ENCODE results near the gene RAI14.
"Not testable (repeated sequence)": the region's sequence is repeated elsewhere in the genome, so short reads cannot be mapped to it uniquely, and the experiment has no call there.

RAI14 gene

DNA sequence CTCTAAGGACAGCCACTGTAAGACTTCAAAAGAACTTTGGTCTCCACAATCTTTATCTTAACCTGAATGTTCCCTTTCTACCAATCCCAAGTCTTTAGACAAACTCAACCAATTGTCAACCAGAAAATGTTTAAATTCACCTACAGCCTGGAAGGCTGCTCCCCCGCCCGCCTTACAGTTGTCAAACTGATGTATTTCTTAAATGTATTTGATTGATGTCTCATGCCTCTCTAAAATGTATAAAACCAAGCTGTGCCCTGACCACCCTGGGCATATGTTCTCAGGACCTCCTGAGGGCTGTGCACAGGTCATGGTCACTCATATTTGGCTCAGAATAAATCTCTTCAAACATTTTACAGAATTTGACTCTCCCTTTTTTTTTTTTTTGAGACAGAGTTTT is 45.3 kb downstream of the RAI14 start:
- not testable (repeated sequence) for DNase-seq

- no peak for DNase-seq
These were observed 47.9 kb downstream of the RAI14 start for GRCh38 chr5:34703767-34704713.

DNA sequence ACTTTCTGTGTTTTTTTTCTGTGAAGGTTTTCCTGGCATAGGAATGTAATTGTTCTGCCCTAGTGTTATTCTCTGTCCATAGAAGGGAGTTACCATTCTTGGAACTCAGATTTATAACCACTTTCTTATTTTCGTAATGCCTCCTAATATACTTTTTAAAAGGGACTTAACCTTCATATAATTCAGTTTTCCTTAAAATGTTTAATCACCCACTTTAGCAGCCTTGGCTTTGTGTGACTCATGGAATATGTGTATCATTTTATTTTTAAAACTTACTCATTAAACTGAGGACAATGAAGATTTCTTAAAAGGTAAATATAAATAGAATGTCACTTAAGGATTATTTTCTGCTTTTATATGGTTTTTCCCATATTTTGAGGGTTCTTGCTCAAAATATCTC is 50.0 kb downstream of the RAI14 start:
- no peak for DNase-seq

DNA sequence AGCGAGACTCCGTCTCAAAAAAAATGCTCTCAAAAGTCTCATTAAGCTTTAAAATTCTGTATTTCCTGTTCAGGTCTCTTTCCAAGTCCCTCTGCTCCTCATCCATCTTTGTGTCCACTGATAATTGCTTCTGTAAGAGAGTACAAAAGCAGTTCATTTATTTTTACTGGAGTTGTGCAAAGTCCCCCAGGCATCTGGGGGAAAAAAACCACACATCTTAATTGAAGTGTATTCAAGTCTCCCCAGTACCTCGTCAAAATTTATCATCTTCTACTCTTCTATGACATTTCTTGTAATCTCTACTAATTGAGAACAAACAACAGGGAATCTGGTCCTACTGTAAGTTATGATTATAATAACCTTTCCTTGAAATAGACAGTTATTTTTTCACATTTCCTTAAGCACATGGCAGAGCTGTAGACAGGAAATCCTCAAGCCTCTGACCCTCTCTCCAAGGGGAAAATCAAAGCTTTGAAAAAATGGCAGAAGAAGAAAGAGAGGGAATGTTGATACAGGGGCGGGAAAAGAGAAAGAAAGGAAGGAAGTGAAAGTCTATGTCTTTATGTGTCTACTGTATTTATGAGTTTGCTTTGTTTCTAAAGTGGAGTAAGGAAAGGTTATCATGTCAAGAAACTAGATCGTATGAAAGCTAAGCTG is 51.5 kb downstream of the RAI14 start:
- DNase-seq = no peak

- DNase-seq = no peak
These were observed 52.6 kb downstream of the RAI14 start for GRCh38 chr5:34708777-34709176.

DNA sequence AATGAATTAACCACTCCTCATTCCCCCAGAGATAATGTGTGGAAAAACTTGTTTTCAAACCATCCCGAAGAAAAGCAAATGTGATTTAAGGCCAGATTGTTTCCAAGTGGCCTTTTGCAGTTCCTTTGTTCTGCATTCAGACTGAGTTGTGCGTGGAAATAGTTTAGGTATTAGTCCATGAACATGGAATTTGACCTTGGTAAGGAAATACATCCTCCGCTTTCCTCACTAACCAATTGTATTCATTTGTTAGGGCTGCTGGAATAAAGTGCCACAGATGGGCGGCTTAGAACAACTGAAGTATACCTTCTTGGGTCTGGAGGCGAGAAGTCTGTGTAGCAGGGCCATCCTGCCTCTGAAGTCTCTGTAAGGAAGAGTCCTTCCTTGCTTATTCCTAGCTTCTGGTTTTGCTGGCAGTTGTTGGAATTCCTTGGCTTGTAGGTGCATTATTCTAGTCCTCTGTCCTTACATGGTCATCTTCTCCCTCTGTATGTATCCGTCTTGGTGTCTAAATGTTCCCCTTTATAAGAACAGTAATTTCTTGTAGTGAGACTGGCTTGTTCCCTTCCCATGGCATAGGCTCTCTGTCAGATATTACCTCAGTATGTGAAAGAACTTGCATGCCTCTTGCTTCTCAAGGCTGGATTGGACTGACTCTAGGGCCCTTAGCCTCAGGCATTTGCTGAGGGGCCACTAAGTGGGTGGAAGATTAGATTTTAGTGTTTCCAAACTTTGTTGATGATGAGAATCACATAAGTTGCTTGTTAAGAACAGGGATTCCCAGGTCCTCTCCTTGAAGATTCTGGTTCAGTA is 53.9 kb downstream of the RAI14 start:
- DNase-seq = no peak

DNA sequence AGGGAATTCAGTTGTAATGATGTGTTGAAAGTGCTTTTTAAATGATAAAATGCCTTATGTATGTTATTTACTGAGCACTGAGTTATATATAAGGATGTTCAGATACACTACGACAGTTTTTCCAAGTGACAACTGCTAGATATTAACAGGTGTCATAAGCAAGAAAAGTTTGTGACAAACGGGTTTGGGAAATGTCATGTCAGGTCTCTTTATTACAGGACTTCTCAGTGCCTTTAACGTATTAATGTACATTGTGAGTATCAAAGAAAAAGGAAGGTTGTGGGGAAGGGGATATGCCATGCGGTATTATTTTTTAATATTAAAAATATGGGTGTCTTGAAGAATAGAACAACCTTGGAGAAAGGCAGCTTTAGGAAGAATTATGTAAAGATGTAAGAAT is 56.4 kb downstream of the RAI14 start:
- no peak for DNase-seq

DNA sequence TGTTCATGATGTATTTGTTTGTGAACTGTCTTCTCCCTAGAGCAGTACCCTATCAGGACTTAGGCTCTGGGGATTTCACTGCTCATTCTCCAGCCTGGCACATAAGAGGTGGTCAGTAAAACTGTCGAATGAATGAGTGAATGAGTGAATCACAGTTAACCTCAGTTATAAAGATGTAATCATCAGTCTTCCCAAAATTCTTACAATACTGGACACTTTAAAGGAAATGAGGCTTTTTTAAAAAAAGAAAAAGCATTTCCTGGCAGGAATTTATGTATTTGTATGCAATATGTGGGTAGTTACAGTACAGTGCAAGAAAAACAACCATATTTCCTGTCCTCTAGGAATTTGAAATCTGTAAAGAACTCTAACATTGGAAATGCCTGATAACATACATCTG is 59.6 kb downstream of the RAI14 start:
- DNase-seq = no peak

DNA sequence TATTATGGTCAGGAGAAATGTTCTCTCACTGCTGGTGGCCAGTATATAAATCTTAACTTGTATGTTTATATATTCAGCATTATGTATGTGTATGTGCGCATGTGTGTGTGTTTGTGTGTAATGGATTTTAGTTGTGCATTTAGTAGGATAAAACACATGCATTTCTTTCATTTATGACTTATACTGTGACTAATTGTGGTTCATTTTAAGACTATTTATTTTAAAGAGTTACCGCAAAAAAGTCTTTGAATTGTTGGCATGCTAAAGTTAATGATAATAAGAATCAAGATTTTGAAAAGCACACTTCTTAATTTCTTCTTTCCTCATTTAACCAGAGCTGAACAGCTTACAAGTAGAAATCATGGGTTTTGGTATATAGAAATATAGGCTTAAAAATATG is 60.9 kb downstream of the RAI14 start:
- DNase-seq = no peak

- no peak for DNase-seq
These were observed 61.5 kb downstream of the RAI14 start for GRCh38 chr5:34717426-34718327.

DNA sequence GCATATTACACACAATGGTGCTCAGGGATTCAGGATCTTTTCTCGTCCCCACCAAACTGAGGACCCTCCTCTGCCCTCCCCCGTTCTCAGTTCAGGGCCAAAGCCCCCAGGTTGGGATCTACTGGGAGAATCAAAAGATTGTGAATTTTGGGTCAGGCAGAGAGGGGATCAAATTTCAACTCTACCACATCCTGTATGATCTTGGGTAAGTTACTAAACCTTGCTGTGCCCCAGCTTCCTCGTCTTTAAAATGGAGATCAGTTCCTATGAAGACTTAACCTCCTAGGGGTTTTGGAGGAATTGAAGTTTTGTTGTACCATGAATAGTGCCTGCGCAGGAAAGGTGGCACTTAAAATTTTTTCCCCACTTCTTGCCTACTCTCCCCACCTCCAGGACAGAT is 62.4 kb downstream of the RAI14 start:
- no peak for DNase-seq

GRCh38 chr5:34719029-34719428 is 62.9 kb downstream of the RAI14 start:
- no peak for DNase-seq

GRCh38 chr5:34721327-34721726 is 65.2 kb downstream of the RAI14 start:
- DNase-seq = no peak

DNA sequence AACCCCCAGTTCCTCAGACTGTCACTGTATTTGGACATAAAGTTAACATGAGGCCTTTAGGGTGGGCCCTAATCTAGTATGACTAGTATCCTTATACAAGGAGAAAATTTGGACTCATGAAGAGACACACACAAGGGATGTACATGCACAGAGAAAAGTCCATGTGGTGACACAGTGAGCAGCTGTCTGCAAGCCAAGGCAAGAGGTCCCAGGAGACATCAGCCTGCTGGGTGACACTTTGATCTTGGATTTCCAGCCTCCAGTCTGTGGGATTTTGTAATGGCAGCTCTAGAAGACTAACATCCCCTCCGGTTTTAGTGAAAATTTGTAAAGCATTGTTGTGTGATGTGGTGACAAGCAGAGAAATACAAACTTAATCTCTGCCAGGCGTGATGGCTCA is 66.1 kb downstream of the RAI14 start:
- DNase-seq = no peak

GRCh38 chr5:34724741-34725140 is 68.6 kb downstream of the RAI14 start:
- DNase-seq = no peak

- DNase-seq = not testable (repeated sequence)
These were observed 71.1 kb downstream of the RAI14 start for GRCh38 chr5:34727166-34727749.

- DNase-seq = no peak
These were observed 72.1 kb downstream of the RAI14 start for GRCh38 chr5:34728236-34728635.

- DNase-seq = no peak
These were observed 75.5 kb downstream of the RAI14 start for GRCh38 chr5:34731435-34732232.

DNA sequence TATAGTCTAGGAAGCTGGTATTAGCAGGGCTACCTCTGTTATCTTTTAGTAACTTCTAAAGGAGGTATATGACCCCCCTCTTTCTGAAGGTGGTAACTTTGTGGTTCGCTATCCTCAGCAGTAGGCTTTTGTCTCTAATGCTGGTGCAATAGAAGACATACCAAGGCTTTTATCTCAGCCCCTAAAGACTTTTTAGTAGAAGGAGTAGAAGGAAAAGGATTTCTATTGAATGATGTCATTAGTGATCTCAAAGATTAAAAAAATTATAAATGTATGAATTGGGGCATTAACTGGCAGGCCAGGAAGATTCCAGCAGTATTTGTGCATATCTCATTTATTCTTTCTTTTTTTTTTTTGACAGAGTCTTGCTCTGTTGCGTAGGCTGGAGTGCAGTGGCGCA is 78.2 kb downstream of the RAI14 start:
- no peak for DNase-seq

DNA sequence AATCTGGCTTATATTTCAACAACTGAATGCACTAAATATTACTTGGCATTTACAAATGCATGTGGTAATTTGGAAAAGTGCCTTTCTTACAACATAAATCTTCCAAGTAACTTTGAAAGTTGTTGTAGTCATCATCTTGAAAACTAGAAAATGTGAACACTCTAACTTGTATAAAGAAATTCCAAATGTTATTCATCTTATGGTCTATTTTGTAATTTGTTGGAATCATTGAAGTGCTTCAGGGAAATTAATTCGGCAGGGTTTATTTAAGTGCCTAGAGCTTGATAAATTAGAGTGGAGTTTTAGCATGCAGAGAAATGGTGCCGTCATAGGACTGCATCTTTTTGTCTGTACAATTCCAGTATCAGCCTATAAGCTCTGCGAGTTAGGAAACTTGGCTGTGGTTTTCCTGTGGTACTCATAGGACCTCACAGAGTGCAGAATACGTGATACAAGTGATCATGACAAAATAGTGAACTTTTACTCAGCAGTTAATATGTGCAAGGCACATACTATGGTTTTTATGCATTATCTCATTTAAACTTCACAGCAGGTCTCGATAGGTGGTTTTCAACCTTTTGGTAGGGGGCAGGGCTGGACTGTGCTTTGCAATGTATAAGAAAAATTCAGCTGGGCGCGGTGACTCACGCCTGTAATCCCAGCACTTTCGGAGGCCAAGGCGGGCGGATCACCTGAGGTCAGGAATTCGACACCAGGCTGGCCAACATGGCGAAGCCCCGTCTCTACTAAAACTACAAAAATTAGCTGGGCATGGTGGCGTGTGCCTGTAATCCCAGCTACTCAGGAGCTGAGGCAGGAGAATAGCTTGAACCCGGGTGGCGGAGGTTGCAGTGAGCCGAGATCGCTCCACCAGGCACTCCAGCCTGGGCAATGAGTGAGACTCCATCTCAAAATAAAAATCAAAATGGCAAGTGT is 79.6 kb downstream of the RAI14 start:
- no peak for DNase-seq

Measured in activated CD4-positive, CD25-positive, alpha-beta regulatory T cell (primary cell).